ENCODE data around the gene HOXA2. TPM values are rescaled to one million over a fixed set of nuclear protein-coding genes. Genes with fewer than 3 reads are reported as not detected.

Gene HOXA2
- total RNA-seq, 2 experiments from 2014 or later, result 0.25 to 0.42 TPM

- Histone ChIP-seq H4K20me1 (ENCODE audit: insufficient read depth, low read length) (no peaks in the 10 kb centered on the region), H3K27ac (ENCODE audit: low read depth, low read length, poor library complexity, severe bottlenecking) (no peak overlapping the region), H2AFZ (ENCODE audit: low read length) (no peak overlapping the region), H3K4me1 (ENCODE audit: insufficient read depth, low read length, poor library complexity, severe bottlenecking) (no peaks in the 10 kb centered on the region), H3K36me3 (ENCODE audit: insufficient read depth, low read length) (no peaks in the 10 kb centered on the region), H3K79me2 (ENCODE audit: insufficient read depth, low read depth, low read length) (no peaks in the 10 kb centered on the region), H3K9me2 (ENCODE audit: insufficient read depth, low read length) (no peaks in the 10 kb centered on the region), H3K4me2 (ENCODE audit: low read length) (no peak overlapping the region), H3K4me3 (ENCODE audit: low read depth, low read length, poor library complexity, severe bottlenecking) (no peak overlapping the region), H3K9me3 (ENCODE audit: low read length) (no peaks in the 10 kb centered on the region; the same call in 1 of the 2 replicates)
- BruUV-seq (replicated peaks), result no TSS peak
- no peak for TF ChIP-seq EZH2phosphoT487 (IDR thresholded peaks at IDR 0.05; ENCODE audit: borderline replicate concordance, low read depth, low read length)
- intact Hi-C loops (cut with micrococcal nuclease; ENCODE audit: unreplicated experiment), result no loop called here
- no peak for DNase-seq (ENCODE audit: low spot score)
- ChIA-PET POLR2A (interaction anchor here (0.6 to 0.8 kb wide), 2 partner anchors 13 to 820 kb away, joined by 3 to 4 read pairs; no protein-coding TSS in a partner anchor), CTCF (ENCODE audit: unreplicated experiment) (no interaction called here)
Observed at GRCh38 chr7:27079234-27079975, 23.1 kb downstream of the HOXA2 start.

GRCh38 chr7:27078616-27079233 is 23.8 kb downstream of the HOXA2 start:
- ChIA-PET CTCF (ENCODE audit: unreplicated experiment) (no interaction called here), POLR2A (interaction anchor here (0.6 kb wide), 1 partner anchor 821 kb away, joined by 3 read pairs; no protein-coding TSS in a partner anchor)
- Histone ChIP-seq H3K9me2 (ENCODE audit: insufficient read depth, low read length) (no peaks in the 10 kb centered on the region), H2AFZ (ENCODE audit: low read length) (no peak overlapping the region), H3K79me2 (ENCODE audit: insufficient read depth, low read depth, low read length) (no peaks in the 10 kb centered on the region), H3K9me3 (ENCODE audit: low read length) (no peaks in the 10 kb centered on the region; the same call in 1 of the 2 replicates), H4K20me1 (ENCODE audit: insufficient read depth, low read length) (no peaks in the 10 kb centered on the region), H3K4me2 (ENCODE audit: low read length) (no peak overlapping the region), H3K27ac (ENCODE audit: low read depth, low read length, poor library complexity, severe bottlenecking) (no peak overlapping the region), H3K36me3 (ENCODE audit: insufficient read depth, low read length) (no peaks in the 10 kb centered on the region), H3K4me1 (ENCODE audit: insufficient read depth, low read length, poor library complexity, severe bottlenecking) (no peaks in the 10 kb centered on the region), H3K4me3 (ENCODE audit: low read depth, low read length, poor library complexity, severe bottlenecking) (no peak overlapping the region)
- intact Hi-C loops (cut with micrococcal nuclease; ENCODE audit: unreplicated experiment), result no loop called here
- TF ChIP-seq CTCF (conservative IDR thresholded peaks at IDR 0.05; ENCODE audit: low read length), result no peak
- TF ChIP-seq EZH2phosphoT487 (IDR thresholded peaks at IDR 0.05; ENCODE audit: borderline replicate concordance, low read depth, low read length), result no peak
- BruUV-seq (replicated peaks), result no TSS peak
- DNase-seq (ENCODE audit: low spot score), result no peak

- no peak overlapping the region for H3K27ac ChIP-seq (ENCODE audit: low read depth, low read length, poor library complexity, severe bottlenecking)
- CTCF ChIA-PET (ENCODE audit: unreplicated experiment), result no interaction called here
- POLR2A ChIA-PET, result interaction anchor here (0.9 to 1.3 kb wide), 3 partner anchors 8 to 40 kb away, joined by 3 to 5 read pairs (median 3); no protein-coding TSS in a partner anchor
- no peaks in the 10 kb centered on the region for H3K9me2 ChIP-seq (ENCODE audit: insufficient read depth, low read length)
- H3K4me1 ChIP-seq (ENCODE audit: insufficient read depth, low read length, poor library complexity, severe bottlenecking), result no peaks in the 10 kb centered on the region
- TF ChIP-seq EZH2phosphoT487 (IDR thresholded peaks at IDR 0.05; ENCODE audit: borderline replicate concordance, low read depth, low read length), result no peak
- TF ChIP-seq CTCF (conservative IDR thresholded peaks at IDR 0.05; ENCODE audit: low read length), result no peak
- no peaks in the 10 kb centered on the region for H3K36me3 ChIP-seq (ENCODE audit: insufficient read depth, low read length)
- H3K9me3 ChIP-seq (ENCODE audit: low read length), result no peaks in the 10 kb centered on the region; the same call in 1 of the 2 replicates
- H3K4me2 ChIP-seq (ENCODE audit: low read length), result no peak overlapping the region
- no peak overlapping the region for H3K4me3 ChIP-seq (ENCODE audit: low read depth, low read length, poor library complexity, severe bottlenecking)
- DNase-seq (ENCODE audit: low spot score), result no peak
- intact Hi-C loops (cut with micrococcal nuclease; ENCODE audit: unreplicated experiment), result no loop called here
- BruUV-seq (replicated peaks), result no TSS peak
- H4K20me1 ChIP-seq (ENCODE audit: insufficient read depth, low read length), result no peaks in the 10 kb centered on the region
- H2AFZ ChIP-seq (ENCODE audit: low read length), result no peak overlapping the region
- H3K79me2 ChIP-seq (ENCODE audit: insufficient read depth, low read depth, low read length), result no peaks in the 10 kb centered on the region
Observed at GRCh38 chr7:27073076-27073475, 29.4 kb downstream of the HOXA2 start.

Measured in OCI-LY7 (cell line).